Testis (tissue), 3 donors: ENCODE results near the gene VEZT. TPM values are rescaled to one million over a fixed set of nuclear protein-coding genes. Genes with fewer than 3 reads are reported as not detected.

Experiments used
- DNase-seq: peaks from one replicate; pipeline ENCODE4 v3.0.0-alpha.2; 2019
- H3K27ac ChIP-seq, 2 donors: fragments of 200-600 bp; sonication (generic); one replicate each; pipeline ENCODE4 v1.5.1; 2019
- H3K27me3 ChIP-seq: fragments of 200-600 bp; sonication (generic); one replicate; pipeline ENCODE4 v1.5.1; 2019
- H3K36me3 ChIP-seq: fragments of 200-600 bp; sonication (generic); one replicate; pipeline ENCODE4 v1.5.1; 2017; ENCODE audit warnings: low read depth; ENCODE audit errors: missing control alignments
- H3K4me1 ChIP-seq: fragments of 200-600 bp; sonication (generic); one replicate; pipeline ENCODE4 v1.5.1; 2019
- H3K4me3 ChIP-seq, 2 donors: fragments of 200-600 bp; sonication (generic); one replicate each; pipeline ENCODE4 v1.5.1; 2017 to 2019
- H3K9me3 ChIP-seq: fragments of 200-600 bp; sonication (generic); one replicate; pipeline ENCODE4 v1.5.1; 2017
- CTCF ChIP-seq, 3 experiments: fragments of 450-650 bp in 2 of 3; fragments of 200-600 bp in 1 of 3; sonication (generic) in 1 of 3; IDR thresholded peaks; one replicate each; pipeline ENCODE4 v1.5.1; 2016 to 2019; ENCODE audit warnings: antibody characterized with exemption in 3 of 3, mild to moderate bottlenecking in 2 of 3, moderate library complexity in 1 of 3
- POLR2A ChIP-seq: fragments of 450-650 bp; IDR thresholded peaks from one replicate; pipeline ENCODE4 v1.6.1; 2017; ENCODE audit warnings: antibody characterized with exemption, mild to moderate bottlenecking, moderate library complexity
- WGBS, 2 donors: methylation state at CpG; one replicate each; pipeline ENCODE4 v1.1.5; 2018; 5-methylcytosine and 5-hydroxymethylcytosine counted together
- intact Hi-C: fragments of 100-400 bp; cut with DNase I; formaldehyde crosslinking; loops from one replicate; pipeline ENCODE4 v1.15.1; 2023; ENCODE audit warnings: low total_unique reads
- polyA plus RNA-seq: library from polyadenylated mRNA; stranded (reverse); fragments of 350-450 nt; fragmentation: Illumina TruSeq; extraction: RNeasy Lipid Tissue Mini Kit (QIAGEN cat#74804); gene quantifications from one replicate; pipeline ENCODE4 v1.2.3, GENCODE V29; 2014; ENCODE audit warnings: low read depth, low replicate concordance; ENCODE audit not compliant: insufficient read depth
- total RNA-seq, 2 donors: library from RNA; depleted of rRNA; stranded (reverse); fragments of >200 nt; gene quantifications; one replicate each; pipeline ENCODE4 v1.2.3, GENCODE V29; 2016

The VEZT gene
- total and polyA plus RNA-seq, 3 donors from 2014 or later, result 31.7 to 112 (median 94.6) TPM

- intact Hi-C loops, result no loop called here
- DNase-seq, result no peak
- H3K27me3 ChIP-seq, result no peaks in the 10 kb centered on the region
- H3K4me1 ChIP-seq, result peaks cover 5% of the 10 kb centered on the region
- no peaks in the 10 kb centered on the region for H3K36me3 ChIP-seq
- no peak overlapping the region for H3K27ac ChIP-seq
- no peaks in the 10 kb centered on the region for H3K9me3 ChIP-seq
- H3K4me3 ChIP-seq, result no peak overlapping the region
- 91% methylated on average over 6 of the region's 6 CpGs for WGBS, 2 donors
- TF ChIP-seq POLR2A, result no peak
- TF ChIP-seq CTCF (IDR thresholded peaks at IDR 0.05), result no peak
Measured at GRCh38 chr12:95266254-95266653, 48.6 kb downstream of the VEZT start.

GRCh38 chr12:95269892-95270291 is 52.3 kb downstream of the VEZT start:
- no peaks in the 10 kb centered on the region for H3K9me3 ChIP-seq
- no peak overlapping the region for H3K27ac ChIP-seq
- peaks cover 5% of the 10 kb centered on the region for H3K4me1 ChIP-seq
- H3K36me3 ChIP-seq, result no peaks in the 10 kb centered on the region
- intact Hi-C loops, result no loop called here
- no peaks in the 10 kb centered on the region for H3K27me3 ChIP-seq
- TF ChIP-seq CTCF (IDR thresholded peaks at IDR 0.05) (no peak), POLR2A (no peak)
- H3K4me3 ChIP-seq, result no peak overlapping the region
- DNase-seq, result no peak
- 69 to 93% methylated on average over 3 of the region's 3 CpGs for WGBS, 2 donors

- intact Hi-C loops, result no loop called here
- H3K36me3 ChIP-seq, result no peaks in the 10 kb centered on the region
- TF ChIP-seq CTCF (IDR thresholded peaks at IDR 0.05), result no peak
- TF ChIP-seq POLR2A, result no peak
Measured at GRCh38 chr12:95271465-95271864, 53.9 kb downstream of the VEZT start.

GRCh38 chr12:95277139-95277538 is 59.5 kb downstream of the VEZT start:
- Histone ChIP-seq H3K27me3 (no peaks in the 10 kb centered on the region), H3K4me3 (no peak overlapping the region), H3K27ac (no peak overlapping the region), H3K4me1 (no peaks in the 10 kb centered on the region), H3K9me3 (no peaks in the 10 kb centered on the region), H3K36me3 (no peaks in the 10 kb centered on the region)
- TF ChIP-seq CTCF (IDR thresholded peaks at IDR 0.05) (no peak), POLR2A (no peak)
- no peak for DNase-seq
- intact Hi-C loops, result no loop called here
- 55 to 79% methylated on average over 1 of the region's 1 CpG for WGBS, 2 donors

More at GRCh38 chr12:95271465-95271864, 53.9 kb downstream of the VEZT start:
- DNase-seq, result no peak
- Histone ChIP-seq H3K27me3 (no peaks in the 10 kb centered on the region), H3K4me3 (no peak overlapping the region), H3K4me1 (peaks cover 5% of the 10 kb centered on the region), H3K27ac (no peak overlapping the region), H3K9me3 (no peaks in the 10 kb centered on the region)
- WGBS, 2 donors, result 79 to 97% methylated on average over 2 of the region's 2 CpGs

GRCh38 chr12:95279856-95280255 is 62.2 kb downstream of the VEZT start:
- no peaks in the 10 kb centered on the region for H3K27me3 ChIP-seq
- H3K27ac ChIP-seq, result no peak overlapping the region
- intact Hi-C loops, result no loop called here
- no peaks in the 10 kb centered on the region for H3K36me3 ChIP-seq
- WGBS, 2 donors, result 88 to 94% methylated on average over 4 of the region's 4 CpGs
- TF ChIP-seq POLR2A (no peak), CTCF (IDR thresholded peaks at IDR 0.05) (no peak)
- H3K4me1 ChIP-seq, result no peaks in the 10 kb centered on the region
- no peak for DNase-seq
- H3K4me3 ChIP-seq, result no peak overlapping the region
- H3K9me3 ChIP-seq, result no peaks in the 10 kb centered on the region
